ENCODE measurements around the gene ARID4B. TPM values are rescaled to one million over a fixed set of nuclear protein-coding genes. Genes with fewer than 3 reads are reported as not detected.
"Not testable (repeated sequence)": the region's sequence is repeated elsewhere in the genome, so short reads cannot be mapped to it uniquely, and the experiment has no call there.

ARID4B gene
- total RNA-seq, 1 donor from 2014 or later = 87.0 TPM

- no peak for DNase-seq
These were observed 59.4 kb downstream of the ARID4B start for GRCh38 chr1:235268379-235269125.

- DNase-seq = no peak
These were observed 61.0 kb downstream of the ARID4B start for GRCh38 chr1:235266967-235267366.

- no peak for DNase-seq
These were observed 61.7 kb downstream of the ARID4B start for GRCh38 chr1:235266325-235266724.

- no peak for DNase-seq
These were observed 62.1 kb downstream of the ARID4B start for GRCh38 chr1:235265900-235266299.

- no peak for DNase-seq
These were observed 63.7 kb downstream of the ARID4B start for GRCh38 chr1:235264327-235264726.

- no peak for DNase-seq
These were observed 65.4 kb downstream of the ARID4B start for GRCh38 chr1:235262539-235262938.

- no peak for DNase-seq
These were observed 66.7 kb downstream of the ARID4B start for GRCh38 chr1:235261243-235261642.

- DNase-seq = no peak
These were observed 68.7 kb downstream of the ARID4B start for GRCh38 chr1:235259133-235259778.

- not testable (repeated sequence) for DNase-seq
These were observed 69.9 kb downstream of the ARID4B start for GRCh38 chr1:235258068-235258467.

- DNase-seq = no peak
These were observed 73.3 kb downstream of the ARID4B start for GRCh38 chr1:235254721-235255120.

- peak; percentile 44 for DNase-seq
These were observed 74.6 kb downstream of the ARID4B start for GRCh38 chr1:235253219-235253962.

- no peak for DNase-seq
These were observed 77.5 kb downstream of the ARID4B start for GRCh38 chr1:235250430-235250829.

GRCh38 chr1:235246022-235246948 is 81.7 kb downstream of the ARID4B start:
- no peak for DNase-seq

- no peak for DNase-seq
These were observed 82.9 kb downstream of the ARID4B start for GRCh38 chr1:235244974-235245592.

GRCh38 chr1:235240960-235241359 is 87.0 kb downstream of the ARID4B start:
- DNase-seq = no peak

- DNase-seq = no peak
These were observed 88.1 kb downstream of the ARID4B start for GRCh38 chr1:235239851-235240250.

- DNase-seq = no peak
These were observed 89.4 kb downstream of the ARID4B start for GRCh38 chr1:235238558-235238957.

- DNase-seq = no peak
These were observed 91.9 kb downstream of the ARID4B start for GRCh38 chr1:235236128-235236527.

GRCh38 chr1:235229868-235230267 is 98.1 kb downstream of the ARID4B start:
- no peak for DNase-seq

- DNase-seq = no peak
These were observed 100.6 kb downstream of the ARID4B start for GRCh38 chr1:235227414-235227813.

- no peak for DNase-seq
These were observed 101.0 kb downstream of the ARID4B start for GRCh38 chr1:235226933-235227332.

GRCh38 chr1:235225299-235225698 is 102.7 kb downstream of the ARID4B start:
- DNase-seq = no peak
